Tibial nerve (tissue), 4 donors: Measurements from ENCODE around the gene GNA14. TPM values are rescaled to one million over a fixed set of nuclear protein-coding genes. Genes with fewer than 3 reads are reported as not detected.

Experiments used
- DNase-seq, 2 donors: peaks; one replicate each; pipeline ENCODE4 v3.0.0-alpha.2; 2019; ENCODE audit warnings: low spot score in 2 of 2
- H3K27ac ChIP-seq, 4 donors: fragments of 200-600 bp; sonication (generic) in 3 of 4; one replicate each; pipeline ENCODE4 v1.5.1; 2017 to 2019; ENCODE audit warnings: mild to moderate bottlenecking in 1 of 4
- H3K27me3 ChIP-seq, 2 donors: fragments of 200-600 bp; sonication (generic) in 1 of 2; one replicate each; pipeline versions ENCODE4 v1.5.1 to v1.6.0; 2017 to 2019
- H3K36me3 ChIP-seq, 3 donors: fragments of 200-600 bp; sonication (generic); one replicate each; pipeline ENCODE4 v1.5.1; 2018 to 2019
- H3K4me1 ChIP-seq, 4 donors: fragments of 200-600 bp; sonication (generic) in 3 of 4; one replicate each; pipeline ENCODE4 v1.5.1; 2017 to 2019
- H3K4me3 ChIP-seq, 4 donors: fragments of 200-600 bp; sonication (generic) in 3 of 4; one replicate each; pipeline ENCODE4 v1.5.1; 2017 to 2019; ENCODE audit warnings: mild to moderate bottlenecking in 1 of 4, moderate library complexity in 1 of 4
- H3K9me3 ChIP-seq, 4 donors: fragments of 200-600 bp; sonication (generic) in 3 of 4; one replicate each; pipeline ENCODE4 v1.5.1; 2017 to 2019
- EP300 ChIP-seq, 2 donors: sonication (generic); formaldehyde crosslinking; IDR thresholded peaks; one replicate each; pipeline ENCODE4 v1.6.1; 2017; ENCODE audit warnings: antibody characterized with exemption in 2 of 2, mild to moderate bottlenecking in 1 of 2
- POLR2A ChIP-seq, 2 donors: fragments of 450-650 bp; IDR thresholded peaks; one replicate each; pipeline ENCODE4 v1.6.1; 2017; ENCODE audit warnings: antibody characterized with exemption in 2 of 2, mild to moderate bottlenecking in 2 of 2, moderate library complexity in 2 of 2
- WGBS, 2 donors: methylation state at CpG; one replicate each; pipeline ENCODE4 v1.1.5; 2018; 5-methylcytosine and 5-hydroxymethylcytosine counted together
- total RNA-seq, 4 donors: library from RNA; depleted of rRNA; stranded (reverse); fragments of >200 nt; gene quantifications; one replicate each; pipeline ENCODE4 v1.1.0, GENCODE V29; 2016
- TF ChIP-seq, protein P1 (sequence below), 5 experiments: fragments of 200-600 bp in 3 of 5; fragments of 450-650 bp in 2 of 5; sonication (generic) in 3 of 5; IDR thresholded peaks; one replicate each; pipeline ENCODE4 v1.5.1; 2016 to 2019; ENCODE audit warnings: antibody characterized with exemption in 5 of 5, mild to moderate bottlenecking in 3 of 5, moderate library complexity in 2 of 5

GNA14 gene
- total RNA-seq, 4 donors from 2014 or later: 0.84 to 7.1 (median 3.6) TPM

GRCh38 chr9:77547106-77547730 lies 100.9 kb downstream of the GNA14 start:
- WGBS, 2 donors: 60 to 67% methylated on average over 5 of the region's 5 CpGs
- no peaks in the 10 kb centered on the region for H3K27me3 ChIP-seq
- TF ChIP-seq, protein P1, sequence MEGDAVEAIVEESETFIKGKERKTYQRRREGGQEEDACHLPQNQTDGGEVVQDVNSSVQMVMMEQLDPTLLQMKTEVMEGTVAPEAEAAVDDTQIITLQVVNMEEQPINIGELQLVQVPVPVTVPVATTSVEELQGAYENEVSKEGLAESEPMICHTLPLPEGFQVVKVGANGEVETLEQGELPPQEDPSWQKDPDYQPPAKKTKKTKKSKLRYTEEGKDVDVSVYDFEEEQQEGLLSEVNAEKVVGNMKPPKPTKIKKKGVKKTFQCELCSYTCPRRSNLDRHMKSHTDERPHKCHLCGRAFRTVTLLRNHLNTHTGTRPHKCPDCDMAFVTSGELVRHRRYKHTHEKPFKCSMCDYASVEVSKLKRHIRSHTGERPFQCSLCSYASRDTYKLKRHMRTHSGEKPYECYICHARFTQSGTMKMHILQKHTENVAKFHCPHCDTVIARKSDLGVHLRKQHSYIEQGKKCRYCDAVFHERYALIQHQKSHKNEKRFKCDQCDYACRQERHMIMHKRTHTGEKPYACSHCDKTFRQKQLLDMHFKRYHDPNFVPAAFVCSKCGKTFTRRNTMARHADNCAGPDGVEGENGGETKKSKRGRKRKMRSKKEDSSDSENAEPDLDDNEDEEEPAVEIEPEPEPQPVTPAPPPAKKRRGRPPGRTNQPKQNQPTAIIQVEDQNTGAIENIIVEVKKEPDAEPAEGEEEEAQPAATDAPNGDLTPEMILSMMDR (IDR thresholded peaks at IDR 0.05): no peak
- no peak for TF ChIP-seq POLR2A (IDR thresholded peaks at IDR 0.05)
- no peak overlapping the region for H3K4me3 ChIP-seq
- peaks cover 0 to 4% (median 0%) of the 10 kb centered on the region in 4 donors for H3K9me3 ChIP-seq
- H3K4me1 ChIP-seq: no peaks in the 10 kb centered on the region
- no peak for DNase-seq
- no peaks in the 10 kb centered on the region for H3K36me3 ChIP-seq
- no peak overlapping the region for H3K27ac ChIP-seq

GRCh38 chr9:77546376-77546950 lies 101.7 kb downstream of the GNA14 start:
- DNase-seq: no peak
- Histone ChIP-seq H3K4me1 (no peaks in the 10 kb centered on the region), H3K9me3 (peaks cover 0 to 12% (median 3%) of the 10 kb centered on the region in 4 donors), H3K4me3 (no peak overlapping the region), H3K27ac (no peak overlapping the region), H3K27me3 (no peaks in the 10 kb centered on the region), H3K36me3 (no peaks in the 10 kb centered on the region)
- no peak for TF ChIP-seq POLR2A (IDR thresholded peaks at IDR 0.05)
- TF ChIP-seq EP300 (IDR thresholded peaks at IDR 0.05): no peak
- TF ChIP-seq, protein P1 (IDR thresholded peaks at IDR 0.05): no peak
- WGBS, 2 donors: 81 to 87% methylated on average over 5 of the region's 5 CpGs

DNA sequence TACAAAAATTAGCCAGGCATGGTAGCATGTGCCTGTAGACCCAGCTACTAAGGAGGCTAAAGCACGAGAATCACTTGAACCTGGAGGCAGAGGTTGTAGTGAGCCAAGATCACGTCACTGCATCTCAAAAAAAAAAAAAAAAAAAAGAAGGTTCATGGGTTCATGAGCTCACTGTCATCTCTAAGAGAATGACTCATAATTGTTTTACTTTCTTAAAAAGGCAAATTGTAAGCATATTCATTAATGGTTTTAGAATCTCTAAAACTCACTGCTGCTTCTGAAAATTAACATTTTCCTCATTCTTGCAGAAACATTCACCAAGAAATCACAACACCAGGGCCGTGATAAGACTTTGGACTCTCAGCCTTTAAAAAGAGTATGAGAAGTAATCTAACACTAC lies 103.6 kb downstream of the GNA14 start:
- Histone ChIP-seq H3K36me3 (no peaks in the 10 kb centered on the region), H3K4me3 (no peak overlapping the region), H3K4me1 (no peaks in the 10 kb centered on the region), H3K27me3 (no peaks in the 10 kb centered on the region), H3K9me3 (peaks cover 0 to 26% (median 8%) of the 10 kb centered on the region in 4 donors), H3K27ac (no peak overlapping the region)
- DNase-seq: no peak
- WGBS, 2 donors: 68 to 72% methylated on average over 3 of the region's 3 CpGs
- TF ChIP-seq POLR2A (IDR thresholded peaks at IDR 0.05): no peak
- TF ChIP-seq, protein P1 (IDR thresholded peaks at IDR 0.05): no peak

GRCh38 chr9:77543131-77543822 lies 104.8 kb downstream of the GNA14 start:
- TF ChIP-seq EP300 (IDR thresholded peaks at IDR 0.05): no peak
- TF ChIP-seq POLR2A (IDR thresholded peaks at IDR 0.05): no peak
- TF ChIP-seq, protein P1 (IDR thresholded peaks at IDR 0.05): no peak
- Histone ChIP-seq H3K27me3 (no peaks in the 10 kb centered on the region), H3K4me3 (no peak overlapping the region), H3K36me3 (no peaks in the 10 kb centered on the region), H3K9me3 (peaks cover 0 to 26% (median 8%) of the 10 kb centered on the region in 4 donors), H3K27ac (no peak overlapping the region), H3K4me1 (no peaks in the 10 kb centered on the region)
- no peak for DNase-seq
- WGBS, 2 donors: 81 to 87% methylated on average over 7 of the region's 7 CpGs

- H3K4me1 ChIP-seq: no peaks in the 10 kb centered on the region
- H3K4me3 ChIP-seq: no peak overlapping the region
- TF ChIP-seq EP300 (IDR thresholded peaks at IDR 0.05) (no peak), POLR2A (IDR thresholded peaks at IDR 0.05) (no peak)
- TF ChIP-seq, protein P1 (IDR thresholded peaks at IDR 0.05): no peak
- WGBS, 2 donors: 91 to 96% methylated on average over 1 of the region's 1 CpG
- DNase-seq: no peak
- no peaks in the 10 kb centered on the region for H3K27me3 ChIP-seq
- no peaks in the 10 kb centered on the region for H3K36me3 ChIP-seq
- no peak overlapping the region for H3K27ac ChIP-seq
- H3K9me3 ChIP-seq: peaks cover 0 to 26% (median 8%) of the 10 kb centered on the region in 4 donors
These were observed 106.5 kb downstream of the GNA14 start for GRCh38 chr9:77541600-77541999.
